ENCODE data around the gene DGKB.

DGKB gene

DNA sequence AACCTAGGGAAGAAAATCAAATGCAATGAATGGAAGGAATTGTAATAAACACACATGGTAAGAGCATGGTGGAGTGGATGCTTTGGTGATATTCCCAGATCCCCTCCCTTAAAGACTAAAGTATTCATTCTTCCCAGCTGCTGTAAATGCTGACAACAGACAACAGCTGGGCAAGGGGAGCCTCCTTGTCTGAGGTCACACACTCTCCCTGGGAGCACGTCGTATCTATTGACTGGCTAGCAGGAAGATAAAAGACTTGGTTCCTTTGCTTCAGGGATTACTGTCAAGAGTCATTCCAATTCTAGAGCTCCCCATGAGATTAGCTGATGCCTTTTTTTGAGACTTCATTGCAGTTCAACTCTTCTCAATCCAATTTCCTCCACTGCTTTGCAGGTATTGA, 469.6 kb downstream of the DGKB start:
- no peak for DNase-seq

DNA sequence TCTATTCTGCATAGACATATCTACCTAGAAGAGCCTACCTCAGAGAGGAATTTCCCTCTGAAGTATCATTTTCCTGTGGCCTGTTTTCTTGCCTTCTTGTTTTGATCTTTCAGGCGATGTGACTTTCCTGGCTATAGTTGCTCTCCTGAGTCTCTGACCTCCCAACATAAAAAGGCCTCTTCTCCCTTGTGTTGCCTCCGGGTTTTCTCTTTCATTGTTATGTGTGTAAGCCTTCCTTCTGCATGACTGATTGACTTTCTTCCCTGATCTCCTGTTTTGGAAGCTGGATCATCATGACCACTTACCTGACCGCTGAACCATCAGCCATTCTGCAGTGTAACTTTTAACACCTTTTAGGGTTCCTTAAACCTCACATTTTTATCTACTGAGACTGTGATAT, 471.6 kb downstream of the DGKB start:
- no peak for DNase-seq

DNA sequence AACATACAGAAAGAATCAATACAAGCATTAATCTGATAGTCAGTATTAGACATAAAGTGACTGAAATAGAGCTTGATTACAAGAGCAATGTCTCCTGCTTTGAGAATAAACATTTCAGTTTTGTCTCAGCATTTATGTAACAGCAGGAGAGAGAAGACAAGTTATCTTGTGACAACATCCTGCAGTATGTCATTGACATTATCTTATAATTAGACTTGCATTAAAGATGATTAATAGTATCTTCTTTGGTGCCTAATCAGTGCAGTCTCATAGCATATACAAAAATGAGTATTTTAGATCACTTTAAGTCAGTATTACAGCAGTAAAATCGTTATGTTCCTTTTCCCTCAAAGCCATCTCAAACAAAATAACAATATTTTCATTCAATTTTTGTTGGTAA, 477.0 kb downstream of the DGKB start:
- DNase-seq: no peak

DNA sequence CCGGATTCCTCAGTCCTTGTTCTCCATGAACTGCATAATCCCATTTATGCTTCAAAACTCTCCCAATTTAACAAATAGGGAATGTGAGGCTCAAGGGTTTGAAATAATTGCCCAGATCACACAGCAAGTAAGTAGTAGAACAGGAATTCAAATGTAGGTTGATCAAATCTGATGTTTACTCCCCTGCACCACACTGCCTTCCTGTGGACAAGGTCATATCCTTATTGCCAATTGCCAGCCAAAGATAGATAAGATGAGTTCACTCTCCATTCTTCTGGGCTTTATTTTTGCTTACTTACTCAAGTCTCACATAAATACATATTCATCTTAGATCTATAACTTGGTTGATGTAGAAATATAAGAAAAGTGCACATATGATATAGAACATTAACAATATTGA, 477.9 kb downstream of the DGKB start:
- no peak for DNase-seq

- DNase-seq: no peak
Observed at GRCh38 chr7:14420768-14421167, 481.8 kb downstream of the DGKB start.

DNA sequence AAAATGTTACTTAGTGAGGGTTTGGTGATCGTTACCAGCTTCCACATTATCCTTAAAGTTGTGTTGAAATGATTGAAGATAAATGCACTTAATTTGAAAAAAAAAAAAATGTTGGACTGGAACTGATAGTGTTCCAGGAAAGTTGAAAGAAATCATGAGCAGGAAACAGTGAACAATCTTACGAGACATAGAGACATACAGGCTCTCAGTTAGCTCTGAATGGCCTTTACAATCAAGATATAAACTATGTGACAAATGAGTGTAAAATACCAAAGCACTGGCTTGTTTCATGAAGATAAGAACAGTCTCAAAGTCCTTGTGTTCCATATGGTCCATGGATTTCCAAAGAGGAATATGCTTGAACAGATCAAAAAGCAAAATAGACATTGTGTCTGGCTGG, 483.0 kb downstream of the DGKB start:
- DNase-seq: no peak

DNA sequence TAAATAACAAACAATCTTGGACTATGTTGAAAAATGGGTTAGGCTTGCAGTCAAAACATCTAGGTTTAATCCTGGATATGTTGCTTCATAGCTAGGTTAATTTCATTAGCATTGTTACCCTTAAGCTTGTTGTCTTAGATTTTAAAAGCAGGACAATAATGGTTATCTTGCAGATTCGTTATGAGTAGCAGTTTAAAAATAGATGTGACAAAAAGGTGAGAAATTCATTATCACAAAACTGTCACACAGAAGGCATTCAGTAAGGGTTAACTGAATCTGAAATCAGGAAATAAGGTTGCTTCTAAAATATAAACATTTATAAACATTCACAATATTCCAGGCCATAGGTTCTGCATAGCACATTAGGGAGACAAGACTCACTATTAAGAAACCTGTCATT, 483.9 kb downstream of the DGKB start:
- no peak for DNase-seq

DNA sequence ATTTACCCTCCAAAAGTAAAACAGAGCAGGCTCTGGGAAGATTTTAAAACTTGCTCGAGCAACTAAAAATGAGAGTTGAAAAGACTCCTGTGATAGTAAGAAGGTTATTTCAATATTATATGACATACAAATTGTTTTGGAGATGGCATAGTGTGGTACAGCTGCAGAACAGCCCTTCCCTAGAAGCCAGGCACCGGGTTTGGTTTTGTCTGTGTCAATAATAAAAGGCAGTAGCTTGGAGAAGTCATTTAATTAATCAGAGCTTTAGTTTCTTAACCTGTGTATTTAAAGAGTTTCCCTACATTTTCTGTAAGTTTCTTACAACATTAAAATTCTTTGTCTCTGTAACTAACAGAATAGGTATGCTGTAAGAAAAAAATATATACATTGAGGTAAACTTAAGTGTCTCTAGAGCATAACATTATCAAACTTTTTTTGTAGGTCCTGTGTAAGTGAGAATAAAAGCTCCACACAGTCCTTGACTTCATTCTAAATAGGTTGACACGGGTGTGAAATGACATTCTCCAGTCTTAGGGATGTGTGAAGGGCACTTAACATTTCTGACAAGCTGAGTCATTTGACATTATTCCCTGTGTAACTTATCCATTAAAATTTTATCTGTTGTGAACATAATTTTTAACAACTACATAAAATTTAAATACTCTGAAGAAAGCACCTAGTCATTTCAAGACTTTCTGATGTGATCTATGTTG, 488.1 kb downstream of the DGKB start:
- DNase-seq: no peak

GRCh38 chr7:14407246-14408015, 495.1 kb downstream of the DGKB start:
- DNase-seq: no peak

GRCh38 chr7:14403587-14403986, 499.0 kb downstream of the DGKB start:
- DNase-seq: no peak

DNA sequence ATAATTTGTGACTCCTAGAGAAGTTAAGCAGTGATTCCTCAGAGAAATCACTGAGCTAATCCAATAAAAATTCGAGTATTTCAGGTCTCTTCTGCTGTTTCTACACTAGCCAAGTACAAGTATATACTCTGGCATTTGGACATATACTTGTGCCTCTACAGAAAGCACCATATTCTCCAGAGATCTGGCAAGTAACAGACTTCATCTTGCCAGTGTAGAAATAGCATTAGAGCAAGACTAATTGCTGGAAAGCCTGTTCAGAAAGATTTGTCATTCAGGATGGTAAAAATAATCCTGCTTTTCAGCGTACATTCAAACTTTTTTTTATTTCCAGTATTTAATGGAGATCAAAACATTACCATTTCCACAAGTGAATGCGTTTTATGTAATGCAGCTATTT, 502.3 kb downstream of the DGKB start:
- no peak for DNase-seq

DNA sequence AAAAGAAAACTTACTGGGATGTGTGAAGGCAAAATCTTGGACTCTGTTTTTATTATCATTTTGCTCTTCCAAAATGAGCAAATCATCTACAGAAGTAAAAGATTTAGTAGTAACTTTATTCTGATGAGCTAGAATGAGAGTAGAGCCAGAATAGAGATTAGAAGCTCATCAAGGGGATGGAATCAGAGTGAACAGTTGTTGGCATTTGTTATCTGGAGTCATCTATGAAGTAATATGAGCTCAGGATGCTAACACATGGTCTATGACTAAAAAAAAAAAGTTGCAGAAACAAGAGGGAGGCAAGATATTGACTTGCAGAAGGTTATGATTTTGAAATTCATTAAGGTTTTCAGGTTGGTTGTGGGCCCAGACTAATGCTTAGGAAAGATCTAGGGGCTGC, 504.0 kb downstream of the DGKB start:
- DNase-seq: no peak

DNA sequence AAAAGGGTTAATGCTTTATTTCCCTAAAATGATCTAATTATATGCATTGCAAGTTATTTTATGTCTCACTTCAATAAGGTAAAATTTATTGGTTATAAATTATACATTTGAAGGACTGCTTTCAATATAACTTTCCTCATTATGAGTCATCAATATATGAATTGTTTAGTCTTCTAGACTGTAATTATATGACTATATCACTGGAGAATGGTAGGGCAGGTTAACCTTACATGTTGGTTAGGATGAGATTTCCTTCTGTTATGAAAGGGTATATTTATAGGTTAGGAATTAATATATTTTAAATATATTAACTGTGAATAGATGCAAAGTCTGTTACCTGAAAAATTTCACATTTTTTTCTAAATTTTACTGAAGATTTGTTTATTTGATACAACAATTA, 506.7 kb downstream of the DGKB start:
- DNase-seq: no peak

GRCh38 chr7:14394786-14395185, 507.8 kb downstream of the DGKB start:
- DNase-seq: no peak

- no peak for DNase-seq
Observed at GRCh38 chr7:14389595-14389994, 513.0 kb downstream of the DGKB start.

GRCh38 chr7:14389181-14389591, 513.4 kb downstream of the DGKB start:
- DNase-seq: no peak

DNA sequence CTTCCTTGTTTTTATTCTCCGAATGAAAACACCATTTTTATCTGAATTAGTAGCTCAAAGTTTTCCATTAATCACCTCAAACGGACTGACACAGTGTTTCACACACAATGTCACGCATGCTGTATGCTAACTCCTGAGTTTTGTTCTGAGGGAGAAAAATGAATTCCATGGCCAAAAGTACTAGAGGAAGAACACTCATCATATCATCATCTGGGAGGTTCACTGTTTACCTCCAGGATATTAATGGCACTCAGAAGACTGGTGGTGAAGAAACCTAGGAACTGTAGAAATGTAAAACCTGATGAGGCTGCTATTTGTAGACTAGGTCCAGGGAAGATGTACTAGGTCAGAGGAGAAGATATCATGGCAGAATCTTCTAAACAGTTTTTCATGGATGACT, 517.5 kb downstream of the DGKB start:
- DNase-seq: no peak

- no peak for DNase-seq
Observed at GRCh38 chr7:14381936-14382335, 520.6 kb downstream of the DGKB start.

DNA sequence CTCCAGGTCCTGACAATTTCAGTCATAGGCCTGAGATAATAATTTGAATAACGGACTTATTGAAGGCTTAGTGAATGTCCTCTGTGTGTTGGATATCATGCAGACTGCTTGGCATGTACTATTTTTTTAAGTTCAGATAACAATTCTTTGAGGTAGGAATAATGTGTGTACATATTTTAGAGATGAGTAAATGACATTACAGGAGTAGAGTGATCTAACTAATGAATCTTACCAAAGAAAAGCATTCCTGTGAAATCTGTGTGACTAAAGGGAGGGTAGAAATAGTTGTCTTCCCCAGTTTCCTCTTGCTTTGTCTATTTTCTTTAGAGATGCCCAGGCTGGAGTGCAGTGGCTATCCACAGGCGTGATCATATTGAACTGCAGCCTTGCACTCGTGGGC, 521.2 kb downstream of the DGKB start:
- no peak for DNase-seq

DNA sequence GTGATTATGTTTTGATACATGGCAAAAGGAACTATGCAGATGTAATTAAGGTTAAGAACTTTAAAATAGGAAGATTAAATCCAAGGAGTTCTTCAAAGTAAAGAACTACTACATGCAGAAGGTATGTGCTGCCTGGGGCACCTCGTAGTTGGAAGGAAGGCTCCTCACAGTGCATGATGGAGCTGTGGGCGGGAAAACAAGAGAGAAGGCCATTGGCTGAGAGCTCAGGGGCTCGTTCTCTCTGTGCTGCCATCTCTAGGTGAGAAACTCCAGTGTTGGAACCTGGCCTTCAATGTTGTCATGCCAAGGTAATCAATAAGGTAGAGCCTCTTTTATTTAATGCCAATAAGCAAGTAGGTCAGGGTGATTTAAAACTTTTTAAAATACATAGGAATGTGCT, 521.7 kb downstream of the DGKB start:
- no peak for DNase-seq

DNA sequence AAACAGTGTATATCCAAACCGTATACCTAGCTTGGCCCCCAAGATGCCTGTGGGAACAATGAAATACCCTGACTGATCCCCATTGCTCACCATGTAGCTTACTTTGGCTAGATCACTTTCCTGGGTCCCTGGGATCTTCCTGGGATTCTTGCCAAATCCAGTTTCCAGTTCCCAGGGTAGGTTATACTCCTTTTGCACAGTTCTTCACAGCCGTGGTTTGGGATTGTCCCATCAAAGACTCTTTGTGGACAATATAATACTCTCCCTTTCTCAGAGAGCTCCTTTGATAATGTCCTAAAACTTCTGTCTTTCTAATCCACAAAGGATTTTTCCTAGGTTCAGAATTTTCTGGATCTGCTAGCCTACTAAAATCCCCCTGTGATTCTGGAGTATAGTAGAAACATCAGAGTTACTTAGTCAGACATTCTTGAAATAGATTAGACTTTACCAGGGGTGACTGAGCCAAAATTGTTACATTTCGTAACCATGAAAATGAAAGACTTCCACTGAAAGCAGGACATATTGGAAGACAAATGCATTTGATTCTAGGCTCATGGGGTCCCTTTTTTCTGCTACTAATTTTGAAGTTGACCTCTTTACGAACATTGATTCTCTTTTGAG, 524.8 kb downstream of the DGKB start:
- no peak for DNase-seq

DNA sequence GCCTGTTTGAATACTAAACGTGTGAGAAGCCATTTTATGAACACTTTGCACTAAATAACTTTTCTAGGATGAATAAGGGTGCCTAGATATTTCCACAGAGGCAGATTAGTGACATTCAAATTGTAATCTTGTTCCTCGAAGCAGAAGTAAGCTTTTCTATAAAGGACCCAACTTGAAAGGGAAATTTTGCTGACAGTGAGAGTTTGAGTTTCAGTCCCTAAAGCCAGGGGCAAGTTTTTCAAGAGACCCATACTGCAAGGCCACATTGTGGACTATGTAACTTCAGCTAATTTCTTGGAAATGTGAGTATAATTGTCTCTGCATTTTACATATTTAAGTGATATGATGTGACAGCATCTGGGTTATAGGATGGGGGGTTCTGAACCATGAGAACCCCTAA, 525.8 kb downstream of the DGKB start:
- DNase-seq: no peak

GRCh38 chr7:14375998-14376397, 526.6 kb downstream of the DGKB start:
- DNase-seq: no peak

- DNase-seq: no peak
Observed at GRCh38 chr7:14374336-14374735, 528.2 kb downstream of the DGKB start.

Data from stimulated activated CD4-positive, alpha-beta T cell treated with anti-CD3 and anti-CD28 coated beads, Interleukin-12 subunit alpha, Interleukin-12 subunit beta, amount 100 ng/mL, for 4 hours (primary cell).